HEK293 (cell line): ENCODE results near the gene PHLDB1.
A peak's percentile ranks its signal among the peaks of the same experiment; 100 is the strongest.

ENCODE experiments used
- BCL11B ChIP-seq: fragments of 450-650 bp; formaldehyde crosslinking; IDR thresholded peaks from 2 replicates; pipeline ENCODE4 v1.5.1; 2016; ENCODE audit warnings: low read depth, missing biosample characterization, missing genetic modification characterization
- GLIS1 ChIP-seq: fragments of 450-650 bp; formaldehyde crosslinking; IDR thresholded peaks from 2 replicates; pipeline ENCODE4 v1.5.1; 2016; ENCODE audit warnings: missing biosample characterization, missing genetic modification characterization
- GLIS2 ChIP-seq: fragments of 450-650 bp; formaldehyde crosslinking; IDR thresholded peaks from 2 replicates; pipeline ENCODE4 v1.5.1; 2016; ENCODE audit warnings: missing biosample characterization, missing genetic modification characterization
- IKZF3 ChIP-seq: fragments of 450-650 bp; IDR thresholded peaks from 2 replicates; pipeline ENCODE4 v1.5.0; 2018; ENCODE audit warnings: missing biosample characterization, mild to moderate bottlenecking, missing genetic modification characterization, moderate library complexity
- KLF7 ChIP-seq: fragments of 450-650 bp; formaldehyde crosslinking; IDR thresholded peaks from 2 replicates; pipeline ENCODE4 v1.5.1; 2016; ENCODE audit warnings: missing biosample characterization, missing genetic modification characterization, borderline replicate concordance
- SP3 ChIP-seq: fragments of 450-650 bp; formaldehyde crosslinking; IDR thresholded peaks from 2 replicates; pipeline ENCODE4 v1.5.1; 2016; ENCODE audit warnings: missing biosample characterization, missing genetic modification characterization
- WT1 ChIP-seq: fragments of 450-650 bp; formaldehyde crosslinking; IDR thresholded peaks from 2 replicates; pipeline ENCODE4 v1.5.1; 2016; ENCODE audit warnings: missing biosample characterization, missing genetic modification characterization
- ZBTB8A ChIP-seq: fragments of 450-650 bp; formaldehyde crosslinking; IDR thresholded peaks from 2 replicates; pipeline ENCODE4 v1.5.1; 2016; ENCODE audit warnings: missing biosample characterization, missing genetic modification characterization
- ZEB2 ChIP-seq: fragments of 450-650 bp; formaldehyde crosslinking; IDR thresholded peaks from 2 replicates; pipeline ENCODE4 v1.5.1; 2016; ENCODE audit warnings: missing biosample characterization, missing genetic modification characterization
- ZNF24 ChIP-seq: fragments of 450-650 bp; formaldehyde crosslinking; IDR thresholded peaks from 2 replicates; pipeline ENCODE4 v1.5.1; 2016; ENCODE audit warnings: missing biosample characterization, missing genetic modification characterization
- ZNF302 ChIP-seq: fragments of 450-650 bp; formaldehyde crosslinking; IDR thresholded peaks from 2 replicates; pipeline ENCODE4 v1.5.1; 2016; ENCODE audit warnings: missing biosample characterization, missing genetic modification characterization, low read depth
- ZNF335 ChIP-seq: fragments of 450-650 bp; formaldehyde crosslinking; conservative IDR thresholded peaks from 2 replicates; pipeline ENCODE4 v1.5.1; 2016; ENCODE audit warnings: missing biosample characterization, missing genetic modification characterization
- ZNF341 ChIP-seq: fragments of 450-650 bp; formaldehyde crosslinking; IDR thresholded peaks from 2 replicates; pipeline ENCODE4; 2016; ENCODE audit warnings: low read depth, missing biosample characterization, missing genetic modification characterization
- ZNF426 ChIP-seq: fragments of 450-650 bp; formaldehyde crosslinking; IDR thresholded peaks from 2 replicates; pipeline ENCODE4 v1.5.1; 2017; ENCODE audit warnings: missing biosample characterization, missing genetic modification characterization, mild to moderate bottlenecking, inconsistent platforms, moderate library complexity
- ZNF629 ChIP-seq: fragments of 450-650 bp; formaldehyde crosslinking; IDR thresholded peaks from 2 replicates; pipeline ENCODE4 v1.5.1; 2017; ENCODE audit warnings: missing biosample characterization, missing genetic modification characterization
- ZNF837 ChIP-seq: fragments of 450-650 bp; formaldehyde crosslinking; IDR thresholded peaks from 2 replicates; pipeline ENCODE4 v1.5.1; 2016; ENCODE audit warnings: missing biosample characterization, missing genetic modification characterization
- ZNF843 ChIP-seq: fragments of 450-650 bp; formaldehyde crosslinking; IDR thresholded peaks from 2 replicates; pipeline ENCODE4 v1.5.1; 2016; ENCODE audit warnings: missing biosample characterization, missing genetic modification characterization
- ZSCAN23 ChIP-seq: fragments of 450-650 bp; formaldehyde crosslinking; IDR thresholded peaks from 2 replicates; pipeline ENCODE4 v1.5.1; 2016; ENCODE audit warnings: missing biosample characterization, missing genetic modification characterization
- ZXDB ChIP-seq: fragments of 450-650 bp; formaldehyde crosslinking; IDR thresholded peaks from 2 replicates; pipeline ENCODE4 v1.5.1; 2016; ENCODE audit warnings: missing biosample characterization, missing genetic modification characterization
- TF ChIP-seq, protein P1 (sequence below): fragments of 450-650 bp; formaldehyde crosslinking; IDR thresholded peaks from 2 replicates; pipeline ENCODE4 v1.5.1; 2016; ENCODE audit warnings: missing biosample characterization, missing genetic modification characterization
- TF ChIP-seq, protein P2 (sequence below): fragments of 450-650 bp; formaldehyde crosslinking; IDR thresholded peaks from 2 replicates; pipeline ENCODE4 v1.5.1; 2016; ENCODE audit warnings: missing biosample characterization, missing genetic modification characterization
- TF ChIP-seq, protein P3 (sequence below): fragments of 450-650 bp; formaldehyde crosslinking; IDR thresholded peaks from 2 replicates; pipeline ENCODE4 v1.5.1; 2016; ENCODE audit warnings: missing biosample characterization, missing genetic modification characterization
- TF ChIP-seq, protein P4 (sequence below): fragments of 450-650 bp; formaldehyde crosslinking; IDR thresholded peaks from 2 replicates; pipeline ENCODE4 v1.5.1; 2016; ENCODE audit warnings: missing biosample characterization, missing genetic modification characterization, borderline replicate concordance
- TF ChIP-seq, protein P5 (sequence below): fragments of 450-650 bp; formaldehyde crosslinking; IDR thresholded peaks from 2 replicates; pipeline ENCODE4 v1.5.1; 2016; ENCODE audit warnings: missing biosample characterization, missing genetic modification characterization

The PHLDB1 gene

DNA sequence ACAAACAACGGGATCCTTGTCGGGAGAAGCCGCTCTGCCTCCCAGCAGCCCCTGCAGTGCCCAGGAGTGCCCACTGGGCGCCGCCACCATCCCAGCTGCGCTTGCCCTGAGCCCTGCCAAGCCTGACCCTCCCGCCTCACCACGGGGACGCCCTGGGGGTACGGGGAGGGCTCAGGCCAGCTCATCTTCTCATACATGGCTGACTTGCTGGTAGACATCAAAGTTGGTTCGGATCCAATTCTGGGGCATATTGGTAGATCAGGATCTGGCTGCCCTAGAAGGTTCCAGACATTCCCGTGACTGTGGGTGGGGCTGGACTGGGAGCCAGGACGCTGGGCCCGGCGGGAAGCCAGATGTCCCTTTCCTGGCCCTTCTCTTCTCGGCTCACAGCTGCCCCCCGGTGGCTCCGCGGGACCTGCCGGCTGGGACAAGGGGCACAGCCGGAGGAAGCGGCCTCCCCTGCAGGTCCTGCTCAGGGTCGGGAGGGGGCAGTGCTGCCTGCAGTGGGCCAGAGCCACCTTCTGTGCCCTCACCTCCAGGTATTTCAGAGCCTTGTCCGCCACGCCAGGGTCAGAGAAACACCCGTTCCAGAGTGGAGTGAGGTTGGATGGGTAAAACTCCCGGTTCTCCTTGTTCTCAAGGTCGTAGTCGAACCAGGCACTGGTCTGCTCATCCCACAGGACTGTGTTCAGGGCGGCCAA is 82.6 kb downstream of the PHLDB1 start (continued):
- 0 out of 2 replicates have a peak, but pooled peaks have one; percentile 25 for TF ChIP-seq BCL11B
- TF ChIP-seq, protein P1, sequence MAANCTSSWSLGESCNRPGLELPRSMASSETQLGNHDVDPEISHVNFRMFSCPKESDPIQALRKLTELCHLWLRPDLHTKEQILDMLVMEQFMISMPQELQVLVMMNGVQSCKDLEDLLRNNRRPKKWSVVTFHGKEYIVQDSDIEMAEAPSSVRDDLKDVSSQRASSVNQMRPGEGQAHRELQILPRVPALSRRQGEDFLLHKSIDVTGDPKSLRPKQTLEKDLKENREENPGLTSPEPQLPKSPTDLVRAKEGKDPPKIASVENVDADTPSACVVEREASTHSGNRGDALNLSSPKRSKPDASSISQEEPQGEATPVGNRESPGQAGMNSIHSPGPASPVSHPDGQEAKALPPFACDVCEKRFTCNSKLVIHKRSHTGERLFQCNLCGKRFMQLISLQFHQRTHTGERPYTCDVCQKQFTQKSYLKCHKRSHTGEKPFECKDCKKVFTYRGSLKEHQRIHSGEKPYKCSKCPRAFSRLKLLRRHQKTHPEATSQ (tag by site-specific recombination) = no peak
- 0 out of 2 replicates have a peak, but pooled peaks have one; percentile 62 for TF ChIP-seq KLF7
- TF ChIP-seq ZNF24 (tag by site-specific recombination) = peak; percentile 34; the same call in 1 of the 2 replicates
- peak; percentile 85 for TF ChIP-seq IKZF3 (tag by site-specific recombination)
- TF ChIP-seq, protein P2, sequence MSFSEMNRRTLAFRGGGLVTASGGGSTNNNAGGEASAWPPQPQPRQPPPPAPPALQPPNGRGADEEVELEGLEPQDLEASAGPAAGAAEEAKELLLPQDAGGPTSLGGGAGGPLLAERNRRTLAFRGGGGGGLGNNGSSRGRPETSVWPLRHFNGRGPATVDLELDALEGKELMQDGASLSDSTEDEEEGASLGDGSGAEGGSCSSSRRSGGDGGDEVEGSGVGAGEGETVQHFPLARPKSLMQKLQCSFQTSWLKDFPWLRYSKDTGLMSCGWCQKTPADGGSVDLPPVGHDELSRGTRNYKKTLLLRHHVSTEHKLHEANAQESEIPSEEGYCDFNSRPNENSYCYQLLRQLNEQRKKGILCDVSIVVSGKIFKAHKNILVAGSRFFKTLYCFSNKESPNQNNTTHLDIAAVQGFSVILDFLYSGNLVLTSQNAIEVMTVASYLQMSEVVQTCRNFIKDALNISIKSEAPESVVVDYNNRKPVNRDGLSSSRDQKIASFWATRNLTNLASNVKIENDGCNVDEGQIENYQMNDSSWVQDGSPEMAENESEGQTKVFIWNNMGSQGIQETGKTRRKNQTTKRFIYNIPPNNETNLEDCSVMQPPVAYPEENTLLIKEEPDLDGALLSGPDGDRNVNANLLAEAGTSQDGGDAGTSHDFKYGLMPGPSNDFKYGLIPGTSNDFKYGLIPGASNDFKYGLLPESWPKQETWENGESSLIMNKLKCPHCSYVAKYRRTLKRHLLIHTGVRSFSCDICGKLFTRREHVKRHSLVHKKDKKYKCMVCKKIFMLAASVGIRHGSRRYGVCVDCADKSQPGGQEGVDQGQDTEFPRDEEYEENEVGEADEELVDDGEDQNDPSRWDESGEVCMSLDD (tag by site-specific recombination) = peak; percentile 84; the same call in 1 of the 2 replicates
- peak; percentile 78 for TF ChIP-seq ZEB2 (tag by site-specific recombination)
- TF ChIP-seq ZSCAN23 (tag by site-specific recombination) = 0 out of 2 replicates have a peak, but pooled peaks have one; percentile 36
- no peak for TF ChIP-seq ZNF837
- TF ChIP-seq ZNF843 = 0 out of 2 replicates have a peak, but pooled peaks have one; percentile 29
- peak; percentile 57 for TF ChIP-seq ZNF629 (tag by site-specific recombination)
- peak; percentile 89 for TF ChIP-seq ZNF335 (tag by site-specific recombination)
- TF ChIP-seq SP3 (tag by site-specific recombination) = peak; percentile 36; the same call in 1 of the 2 replicates
- TF ChIP-seq, protein P3, sequence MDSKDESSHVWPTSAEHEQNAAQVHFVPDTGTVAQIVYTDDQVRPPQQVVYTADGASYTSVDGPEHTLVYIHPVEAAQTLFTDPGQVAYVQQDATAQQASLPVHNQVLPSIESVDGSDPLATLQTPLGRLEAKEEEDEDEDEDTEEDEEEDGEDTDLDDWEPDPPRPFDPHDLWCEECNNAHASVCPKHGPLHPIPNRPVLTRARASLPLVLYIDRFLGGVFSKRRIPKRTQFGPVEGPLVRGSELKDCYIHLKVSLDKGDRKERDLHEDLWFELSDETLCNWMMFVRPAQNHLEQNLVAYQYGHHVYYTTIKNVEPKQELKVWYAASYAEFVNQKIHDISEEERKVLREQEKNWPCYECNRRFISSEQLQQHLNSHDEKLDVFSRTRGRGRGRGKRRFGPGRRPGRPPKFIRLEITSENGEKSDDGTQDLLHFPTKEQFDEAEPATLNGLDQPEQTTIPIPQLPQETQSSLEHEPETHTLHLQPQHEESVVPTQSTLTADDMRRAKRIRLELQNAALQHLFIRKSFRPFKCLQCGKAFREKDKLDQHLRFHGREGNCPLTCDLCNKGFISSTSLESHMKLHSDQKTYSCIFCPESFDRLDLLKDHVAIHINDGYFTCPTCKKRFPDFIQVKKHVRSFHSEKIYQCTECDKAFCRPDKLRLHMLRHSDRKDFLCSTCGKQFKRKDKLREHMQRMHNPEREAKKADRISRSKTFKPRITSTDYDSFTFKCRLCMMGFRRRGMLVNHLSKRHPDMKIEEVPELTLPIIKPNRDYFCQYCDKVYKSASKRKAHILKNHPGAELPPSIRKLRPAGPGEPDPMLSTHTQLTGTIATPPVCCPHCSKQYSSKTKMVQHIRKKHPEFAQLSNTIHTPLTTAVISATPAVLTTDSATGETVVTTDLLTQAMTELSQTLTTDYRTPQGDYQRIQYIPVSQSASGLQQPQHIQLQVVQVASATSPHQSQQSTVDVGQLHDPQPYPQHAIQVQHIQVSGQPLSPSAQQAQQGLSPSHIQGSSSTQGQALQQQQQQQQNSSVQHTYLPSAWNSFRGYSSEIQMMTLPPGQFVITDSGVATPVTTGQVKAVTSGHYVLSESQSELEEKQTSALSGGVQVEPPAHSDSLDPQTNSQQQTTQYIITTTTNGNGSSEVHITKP (tag by site-specific recombination) = peak; percentile 64; the same call in 1 of the 2 replicates
- TF ChIP-seq ZXDB (tag by site-specific recombination) = peak; percentile 100
- TF ChIP-seq, protein P4, sequence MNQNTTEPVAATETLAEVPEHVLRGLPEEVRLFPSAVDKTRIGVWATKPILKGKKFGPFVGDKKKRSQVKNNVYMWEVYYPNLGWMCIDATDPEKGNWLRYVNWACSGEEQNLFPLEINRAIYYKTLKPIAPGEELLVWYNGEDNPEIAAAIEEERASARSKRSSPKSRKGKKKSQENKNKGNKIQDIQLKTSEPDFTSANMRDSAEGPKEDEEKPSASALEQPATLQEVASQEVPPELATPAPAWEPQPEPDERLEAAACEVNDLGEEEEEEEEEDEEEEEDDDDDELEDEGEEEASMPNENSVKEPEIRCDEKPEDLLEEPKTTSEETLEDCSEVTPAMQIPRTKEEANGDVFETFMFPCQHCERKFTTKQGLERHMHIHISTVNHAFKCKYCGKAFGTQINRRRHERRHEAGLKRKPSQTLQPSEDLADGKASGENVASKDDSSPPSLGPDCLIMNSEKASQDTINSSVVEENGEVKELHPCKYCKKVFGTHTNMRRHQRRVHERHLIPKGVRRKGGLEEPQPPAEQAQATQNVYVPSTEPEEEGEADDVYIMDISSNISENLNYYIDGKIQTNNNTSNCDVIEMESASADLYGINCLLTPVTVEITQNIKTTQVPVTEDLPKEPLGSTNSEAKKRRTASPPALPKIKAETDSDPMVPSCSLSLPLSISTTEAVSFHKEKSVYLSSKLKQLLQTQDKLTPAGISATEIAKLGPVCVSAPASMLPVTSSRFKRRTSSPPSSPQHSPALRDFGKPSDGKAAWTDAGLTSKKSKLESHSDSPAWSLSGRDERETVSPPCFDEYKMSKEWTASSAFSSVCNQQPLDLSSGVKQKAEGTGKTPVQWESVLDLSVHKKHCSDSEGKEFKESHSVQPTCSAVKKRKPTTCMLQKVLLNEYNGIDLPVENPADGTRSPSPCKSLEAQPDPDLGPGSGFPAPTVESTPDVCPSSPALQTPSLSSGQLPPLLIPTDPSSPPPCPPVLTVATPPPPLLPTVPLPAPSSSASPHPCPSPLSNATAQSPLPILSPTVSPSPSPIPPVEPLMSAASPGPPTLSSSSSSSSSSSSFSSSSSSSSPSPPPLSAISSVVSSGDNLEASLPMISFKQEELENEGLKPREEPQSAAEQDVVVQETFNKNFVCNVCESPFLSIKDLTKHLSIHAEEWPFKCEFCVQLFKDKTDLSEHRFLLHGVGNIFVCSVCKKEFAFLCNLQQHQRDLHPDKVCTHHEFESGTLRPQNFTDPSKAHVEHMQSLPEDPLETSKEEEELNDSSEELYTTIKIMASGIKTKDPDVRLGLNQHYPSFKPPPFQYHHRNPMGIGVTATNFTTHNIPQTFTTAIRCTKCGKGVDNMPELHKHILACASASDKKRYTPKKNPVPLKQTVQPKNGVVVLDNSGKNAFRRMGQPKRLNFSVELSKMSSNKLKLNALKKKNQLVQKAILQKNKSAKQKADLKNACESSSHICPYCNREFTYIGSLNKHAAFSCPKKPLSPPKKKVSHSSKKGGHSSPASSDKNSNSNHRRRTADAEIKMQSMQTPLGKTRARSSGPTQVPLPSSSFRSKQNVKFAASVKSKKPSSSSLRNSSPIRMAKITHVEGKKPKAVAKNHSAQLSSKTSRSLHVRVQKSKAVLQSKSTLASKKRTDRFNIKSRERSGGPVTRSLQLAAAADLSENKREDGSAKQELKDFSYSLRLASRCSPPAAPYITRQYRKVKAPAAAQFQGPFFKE (tag by site-specific recombination) = no peak
- TF ChIP-seq, protein P5, sequence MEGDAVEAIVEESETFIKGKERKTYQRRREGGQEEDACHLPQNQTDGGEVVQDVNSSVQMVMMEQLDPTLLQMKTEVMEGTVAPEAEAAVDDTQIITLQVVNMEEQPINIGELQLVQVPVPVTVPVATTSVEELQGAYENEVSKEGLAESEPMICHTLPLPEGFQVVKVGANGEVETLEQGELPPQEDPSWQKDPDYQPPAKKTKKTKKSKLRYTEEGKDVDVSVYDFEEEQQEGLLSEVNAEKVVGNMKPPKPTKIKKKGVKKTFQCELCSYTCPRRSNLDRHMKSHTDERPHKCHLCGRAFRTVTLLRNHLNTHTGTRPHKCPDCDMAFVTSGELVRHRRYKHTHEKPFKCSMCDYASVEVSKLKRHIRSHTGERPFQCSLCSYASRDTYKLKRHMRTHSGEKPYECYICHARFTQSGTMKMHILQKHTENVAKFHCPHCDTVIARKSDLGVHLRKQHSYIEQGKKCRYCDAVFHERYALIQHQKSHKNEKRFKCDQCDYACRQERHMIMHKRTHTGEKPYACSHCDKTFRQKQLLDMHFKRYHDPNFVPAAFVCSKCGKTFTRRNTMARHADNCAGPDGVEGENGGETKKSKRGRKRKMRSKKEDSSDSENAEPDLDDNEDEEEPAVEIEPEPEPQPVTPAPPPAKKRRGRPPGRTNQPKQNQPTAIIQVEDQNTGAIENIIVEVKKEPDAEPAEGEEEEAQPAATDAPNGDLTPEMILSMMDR = peak; percentile 97
- TF ChIP-seq GLIS2 (tag by site-specific recombination) = peak; percentile 85
- peak; percentile 70; the same call in 1 of the 2 replicates for TF ChIP-seq GLIS1 (tag by site-specific recombination)
- no peak for TF ChIP-seq ZNF426 (tag by site-specific recombination)
- peak; percentile 84 for TF ChIP-seq ZBTB8A (tag by site-specific recombination)
- TF ChIP-seq ZNF341 (tag by site-specific recombination) = peak; percentile 76
- TF ChIP-seq WT1 = peak; percentile 31; the same call in 1 of the 2 replicates
- TF ChIP-seq ZNF302 (tag by site-specific recombination) = no peak
